Ishikawa (cell line): ENCODE data around the gene ENG.

ENCODE experiments used
- CEBPB ChIP-seq: IDR thresholded peaks from 2 replicates; pipeline ENCODE4 v1.6.1; 2012
- CREB1 ChIP-seq: IDR thresholded peaks from 2 replicates; pipeline ENCODE4 v1.6.1; 2012; ENCODE audit warnings: low read depth
- EGR1 ChIP-seq: IDR thresholded peaks from 2 replicates; pipeline ENCODE4 v1.6.1; 2012
- FOXM1 ChIP-seq: IDR thresholded peaks from 2 replicates; pipeline ENCODE4 v1.6.1; 2012; ENCODE audit warnings: low read depth, borderline replicate concordance
- RAD21 ChIP-seq: IDR thresholded peaks from 2 replicates; pipeline ENCODE4 v1.6.1; 2012; ENCODE audit warnings: low read depth
- TAF1 ChIP-seq: IDR thresholded peaks from 2 replicates; pipeline ENCODE4 v1.6.1; 2012; ENCODE audit warnings: low read depth, mild to moderate bottlenecking
- TEAD4 ChIP-seq: IDR thresholded peaks from 2 replicates; pipeline ENCODE4 v1.6.1; 2012
- TF ChIP-seq, protein P1 (sequence below): IDR thresholded peaks from 2 replicates; pipeline ENCODE4 v1.6.1; 2012

DNA sequence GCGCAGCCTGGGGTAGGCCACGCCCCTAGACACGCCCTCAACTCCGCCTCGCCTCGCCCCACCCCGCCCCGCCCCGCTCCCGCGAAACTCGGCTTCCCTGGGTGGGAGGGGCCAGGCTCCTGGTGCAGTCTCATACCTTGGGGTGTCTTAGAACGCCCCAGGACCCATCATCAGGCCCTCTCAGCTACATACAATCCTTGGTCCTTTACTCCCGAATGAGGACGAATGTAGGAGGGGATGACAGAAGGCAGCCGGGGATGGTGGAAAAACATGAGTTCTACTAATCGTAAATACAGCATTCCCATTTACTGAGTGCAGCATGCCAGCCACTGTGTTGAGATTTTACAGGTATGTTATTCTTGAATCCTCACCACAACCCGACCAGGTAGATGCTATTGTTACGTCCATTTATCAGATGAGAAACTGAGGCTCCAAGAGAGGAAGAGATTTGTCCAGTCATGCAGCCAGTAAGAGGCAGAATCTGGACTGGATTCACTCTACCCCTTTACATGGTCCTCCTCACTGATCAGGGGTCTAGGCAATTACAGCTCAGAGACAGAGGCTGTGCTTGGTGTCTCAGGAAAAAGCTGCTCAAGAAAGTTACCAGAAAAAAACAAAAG is 82.8 kb downstream of the ENG start:
- TF ChIP-seq TEAD4 = no peak
- no peak for TF ChIP-seq RAD21
- TF ChIP-seq, protein P1, sequence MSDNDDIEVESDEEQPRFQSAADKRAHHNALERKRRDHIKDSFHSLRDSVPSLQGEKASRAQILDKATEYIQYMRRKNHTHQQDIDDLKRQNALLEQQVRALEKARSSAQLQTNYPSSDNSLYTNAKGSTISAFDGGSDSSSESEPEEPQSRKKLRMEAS = no peak
- no peak for TF ChIP-seq CEBPB
- TF ChIP-seq CREB1 = no peak
- TF ChIP-seq EGR1 = no peak
- TF ChIP-seq FOXM1 = no peak
- TF ChIP-seq TAF1 = no peak
